ENCODE data around the gene PTPN13. TPM values are rescaled to one million over a fixed set of nuclear protein-coding genes. Genes with fewer than 3 reads are reported as not detected.

Gene PTPN13
- total RNA-seq, 1 donor from 2014 or later, result 66.3 TPM

- no peaks in the 10 kb centered on the region for H3K9me3 ChIP-seq
- peaks cover 34% of the 10 kb centered on the region for H3K4me1 ChIP-seq
- no peak overlapping the region for H3K27ac ChIP-seq
- intact Hi-C loops (cut with DNase I), result no loop called here
- no peaks in the 10 kb centered on the region for H3K27me3 ChIP-seq
- TF ChIP-seq CTCF (IDR thresholded peaks at IDR 0.05) (no peak), POLR2A (IDR thresholded peaks at IDR 0.05) (no peak), POLR2AphosphoS5 (IDR thresholded peaks at IDR 0.05; ENCODE audit: insufficient read depth in 1 of 2, low read depth in 1 of 2) (no peak)
- no peak for DNase-seq (ENCODE audit: extremely low spot score in 2 of 2)
- H3K36me3 ChIP-seq, result peaks cover 0 to 10% of the 10 kb centered on the region in 2 donors
- no peak overlapping the region for H3K4me3 ChIP-seq
These were observed 37.1 kb downstream of the PTPN13 start for GRCh38 chr4:86631166-86631565.

GRCh38 chr4:86633854-86634253 is 39.7 kb downstream of the PTPN13 start:
- no peak for TF ChIP-seq POLR2A (IDR thresholded peaks at IDR 0.05)
- no peak for TF ChIP-seq POLR2AphosphoS5 (IDR thresholded peaks at IDR 0.05; ENCODE audit: insufficient read depth in 1 of 2, low read depth in 1 of 2)
- no peak for TF ChIP-seq CTCF (IDR thresholded peaks at IDR 0.05)
- Histone ChIP-seq H3K4me3 (no peak overlapping the region), H3K4me1 (peaks cover 20% of the 10 kb centered on the region), H3K9me3 (no peaks in the 10 kb centered on the region), H3K27me3 (no peaks in the 10 kb centered on the region), H3K36me3 (peaks cover 0 to 14% of the 10 kb centered on the region in 2 donors), H3K27ac (no peak overlapping the region)
- DNase-seq (ENCODE audit: extremely low spot score in 2 of 2), result no peak
- intact Hi-C loops (cut with DNase I), result no loop called here

DNA sequence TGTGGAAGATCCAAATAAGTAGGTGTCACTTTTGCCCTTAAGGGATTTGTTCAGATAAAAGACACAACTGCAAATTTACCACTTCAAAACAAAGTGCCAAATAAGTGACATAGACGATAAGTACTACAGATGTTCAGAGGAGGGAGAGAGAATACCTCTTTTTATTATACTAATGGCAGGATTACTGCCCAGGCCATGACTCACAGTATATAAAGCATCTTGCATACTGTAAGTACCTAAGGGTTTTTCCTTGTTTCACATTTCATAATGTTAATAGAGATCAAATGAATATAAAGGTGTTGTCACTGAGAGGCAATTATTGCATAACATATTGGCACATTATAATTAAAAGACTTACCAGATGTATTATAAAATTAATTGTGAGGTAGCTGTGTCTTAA is 46.4 kb downstream of the PTPN13 start:
- Histone ChIP-seq H3K4me1 (no peaks in the 10 kb centered on the region), H3K27ac (no peak overlapping the region), H3K9me3 (no peaks in the 10 kb centered on the region), H3K36me3 (peaks cover 0 to 8% of the 10 kb centered on the region in 2 donors), H3K27me3 (no peaks in the 10 kb centered on the region), H3K4me3 (no peak overlapping the region)
- TF ChIP-seq CTCF (IDR thresholded peaks at IDR 0.05) (no peak), POLR2AphosphoS5 (IDR thresholded peaks at IDR 0.05; ENCODE audit: insufficient read depth in 1 of 2, low read depth in 1 of 2) (peak in 1 of 2 donors; percentile 72)
- intact Hi-C loops (cut with DNase I), result no loop called here
- no peak for DNase-seq (ENCODE audit: extremely low spot score in 2 of 2)

DNA sequence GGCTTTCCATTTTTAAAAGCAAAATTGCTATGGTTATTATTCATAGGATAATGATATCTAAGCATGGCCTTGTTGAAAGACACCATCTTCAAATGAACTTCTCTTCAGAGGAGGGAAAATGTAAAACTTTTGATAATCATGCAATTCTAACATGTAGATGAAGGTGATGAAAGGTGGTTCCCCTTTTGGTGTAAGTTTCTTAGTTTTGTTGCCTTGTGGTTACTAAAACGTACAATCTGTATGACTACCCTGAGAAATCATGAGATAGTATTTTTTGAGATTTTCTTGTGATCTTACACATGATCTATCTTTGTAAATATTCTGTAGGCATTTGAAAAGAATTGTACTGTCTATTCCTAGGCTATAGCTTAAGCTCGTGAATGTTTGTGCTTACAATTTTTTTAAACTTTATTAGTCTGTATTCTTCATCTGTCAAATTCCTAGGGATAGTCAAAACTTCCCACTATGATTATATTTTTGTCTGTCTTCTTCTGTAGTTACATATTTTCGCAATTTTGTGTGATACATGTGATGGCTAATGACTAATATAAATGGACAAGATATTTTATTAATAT is 47.5 kb downstream of the PTPN13 start:
- no peak overlapping the region for H3K27ac ChIP-seq
- intact Hi-C loops (cut with DNase I), result no loop called here
- no peak for DNase-seq (ENCODE audit: extremely low spot score in 2 of 2)
- H3K4me1 ChIP-seq, result no peaks in the 10 kb centered on the region
- H3K36me3 ChIP-seq, result no peaks in the 10 kb centered on the region
- H3K27me3 ChIP-seq, result no peaks in the 10 kb centered on the region
- H3K9me3 ChIP-seq, result no peaks in the 10 kb centered on the region
- H3K4me3 ChIP-seq, result no peak overlapping the region
- TF ChIP-seq POLR2A (IDR thresholded peaks at IDR 0.05) (no peak), CTCF (IDR thresholded peaks at IDR 0.05) (no peak), POLR2AphosphoS5 (IDR thresholded peaks at IDR 0.05; ENCODE audit: insufficient read depth in 1 of 2, low read depth in 1 of 2) (no peak)

- intact Hi-C loops (cut with DNase I), result no loop called here
- H3K4me1 ChIP-seq, result no peaks in the 10 kb centered on the region
- no peaks in the 10 kb centered on the region for H3K9me3 ChIP-seq
- no peak for DNase-seq (ENCODE audit: extremely low spot score in 2 of 2)
- H3K27me3 ChIP-seq, result no peaks in the 10 kb centered on the region
- H3K4me3 ChIP-seq, result no peak overlapping the region
- peaks cover 0 to 2% of the 10 kb centered on the region in 2 donors for H3K36me3 ChIP-seq
- H3K27ac ChIP-seq, result no peak overlapping the region
- TF ChIP-seq CTCF (IDR thresholded peaks at IDR 0.05) (no peak), POLR2AphosphoS5 (IDR thresholded peaks at IDR 0.05; ENCODE audit: insufficient read depth in 1 of 2, low read depth in 1 of 2) (no peak), POLR2A (IDR thresholded peaks at IDR 0.05) (no peak)
These were observed 50.8 kb downstream of the PTPN13 start for GRCh38 chr4:86644892-86645291.
